Activated CD4-positive, alpha-beta T cell treated with anti-CD3 and anti-CD28 coated beads, Interleukin-2, amount 50 U/mL, for 24 hours (primary cell): ENCODE measurements around the gene PER2.

Experiments
- DNase-seq, 2 donors: peaks; one replicate each; pipeline ENCODE4 v3.0.0-alpha.2; 2020; ENCODE audit warnings: low read depth in 1 of 2, low spot score in 1 of 2

Gene PER2

DNA sequence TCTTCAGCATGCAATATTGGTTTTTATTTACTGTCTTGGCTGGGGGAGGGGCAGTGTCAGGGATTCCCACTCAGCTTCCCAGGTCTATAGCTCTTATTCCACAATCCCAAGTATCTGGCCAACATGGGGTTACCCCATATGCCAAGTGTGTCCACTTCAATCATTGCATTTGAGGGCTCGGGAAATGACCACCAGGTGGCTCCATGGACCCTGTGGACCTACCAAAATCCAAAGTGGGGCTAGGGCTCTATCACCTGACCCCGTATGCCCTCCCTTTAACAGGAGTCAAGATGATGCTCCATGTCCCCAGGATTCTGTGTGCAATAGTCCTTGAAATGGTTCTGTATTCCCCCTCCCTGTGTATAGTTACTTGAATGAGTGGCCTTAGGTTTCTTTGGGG lies 19.8 kb upstream of the PER2 start:
- no peak for DNase-seq

DNA sequence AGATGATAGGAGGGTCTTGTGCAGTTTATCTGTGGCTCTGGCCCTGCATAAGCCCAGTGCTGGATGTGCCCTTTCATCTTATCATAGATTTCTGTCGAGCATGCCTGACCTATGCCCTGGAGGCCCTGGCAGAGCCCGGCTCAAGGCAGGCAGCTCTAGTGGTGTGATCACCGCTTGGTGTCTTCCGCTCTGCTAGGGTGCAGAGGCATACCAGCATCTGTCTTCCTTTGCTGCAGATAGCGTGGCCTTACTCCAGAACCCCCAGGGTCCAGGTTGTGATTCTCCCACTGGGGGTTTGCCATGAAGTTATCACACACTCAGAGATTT lies 18.2 kb upstream of the PER2 start:
- no peak for DNase-seq

DNA sequence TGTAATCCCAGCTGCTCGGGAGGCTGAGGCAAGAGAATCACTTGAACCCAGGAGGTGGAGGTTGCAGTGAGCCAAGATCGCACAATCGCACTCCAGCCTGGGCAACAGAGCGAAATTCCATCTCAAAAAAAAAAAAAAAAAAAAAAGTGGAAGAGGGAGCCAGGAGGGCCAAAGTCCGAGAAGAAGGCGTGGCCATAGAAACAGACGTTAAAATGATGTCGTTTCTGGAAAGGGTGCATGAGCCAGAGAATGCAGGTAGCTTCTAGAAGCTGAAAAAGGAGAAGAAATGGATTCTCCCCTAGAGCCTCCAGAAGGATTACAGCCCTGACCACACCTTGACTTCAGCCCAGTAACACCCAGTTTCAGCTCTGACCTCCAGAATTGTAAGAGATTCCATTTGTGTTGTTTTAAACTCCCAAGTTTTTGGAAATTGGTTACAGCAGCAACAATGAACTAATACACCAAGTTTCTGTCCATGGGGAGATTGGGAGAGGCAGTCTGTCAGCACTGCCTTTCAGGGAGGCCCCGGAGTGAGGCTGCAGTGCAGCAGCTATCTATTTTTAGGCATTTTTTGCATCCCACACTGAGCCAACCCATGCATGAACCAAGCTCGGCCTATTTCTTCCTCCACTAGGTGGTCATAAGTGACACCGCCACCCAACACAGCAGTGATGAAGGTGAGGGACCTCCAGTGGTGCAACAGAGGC lies 17.7 kb upstream of the PER2 start:
- DNase-seq: no peak

- DNase-seq: no peak
Observed at GRCh38 chr2:238305092-238305862, 16.9 kb upstream of the PER2 start.

DNA sequence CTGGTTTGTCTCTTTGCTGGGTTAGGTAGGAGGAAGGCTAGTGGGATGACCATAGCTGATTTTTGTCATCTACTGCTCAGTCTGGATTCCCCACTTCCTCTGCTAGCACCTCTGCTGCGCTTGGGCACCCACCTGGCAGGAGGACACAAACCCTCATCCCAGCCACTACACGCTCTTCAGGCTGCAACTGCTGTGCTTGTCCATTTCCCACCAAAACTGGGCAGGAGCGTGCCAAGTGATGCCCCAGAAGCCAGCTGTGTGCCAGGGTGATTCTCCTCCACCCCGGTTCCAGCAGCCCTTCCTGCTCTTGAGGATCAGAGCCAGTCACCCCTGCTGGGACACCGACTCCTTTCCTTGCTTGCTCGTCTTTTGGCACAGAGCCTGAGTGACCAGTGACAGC lies 15.7 kb upstream of the PER2 start:
- no peak for DNase-seq

DNA sequence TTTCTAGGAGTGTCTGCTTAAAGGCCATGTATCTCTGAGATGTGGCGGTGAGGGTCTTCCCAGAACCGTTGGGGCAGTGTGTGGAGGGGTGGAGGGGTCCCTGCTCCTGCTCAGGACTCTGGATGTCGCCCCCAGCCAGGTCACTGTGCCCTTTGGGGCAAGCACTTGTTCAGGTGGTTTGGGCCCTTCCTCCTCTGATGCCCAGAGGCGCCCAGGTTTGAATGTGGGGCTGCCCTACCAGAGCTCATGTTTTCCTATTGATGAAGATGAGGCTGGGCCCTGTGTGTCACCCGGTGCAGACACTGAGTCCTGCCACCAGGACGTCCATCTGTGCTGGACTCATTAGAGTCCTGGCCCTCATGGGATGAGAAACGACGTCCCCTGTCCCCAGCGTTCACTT lies 14.3 kb upstream of the PER2 start:
- DNase-seq: no peak

DNA sequence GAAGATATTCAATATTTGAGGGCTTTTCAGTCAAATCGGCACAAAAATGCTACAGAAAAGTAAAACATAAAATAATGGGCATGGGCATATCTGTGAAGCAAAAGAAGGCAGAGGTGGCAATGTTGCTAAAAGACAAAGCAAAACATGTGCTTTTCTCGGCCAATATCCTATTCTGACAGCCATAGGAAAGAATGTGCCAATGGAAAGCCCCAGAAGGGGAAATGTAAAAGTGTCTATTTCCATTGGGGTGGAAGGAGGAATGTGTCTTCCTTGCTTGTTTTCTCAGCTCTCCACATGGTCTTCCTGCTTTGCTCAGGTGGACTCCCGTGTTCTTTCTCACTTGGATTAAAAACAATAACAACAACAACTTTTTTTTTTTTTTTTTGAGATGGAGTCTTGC lies 13.7 kb upstream of the PER2 start:
- no peak for DNase-seq

GRCh38 chr2:238299803-238300202 lies 11.4 kb upstream of the PER2 start:
- no peak for DNase-seq

DNA sequence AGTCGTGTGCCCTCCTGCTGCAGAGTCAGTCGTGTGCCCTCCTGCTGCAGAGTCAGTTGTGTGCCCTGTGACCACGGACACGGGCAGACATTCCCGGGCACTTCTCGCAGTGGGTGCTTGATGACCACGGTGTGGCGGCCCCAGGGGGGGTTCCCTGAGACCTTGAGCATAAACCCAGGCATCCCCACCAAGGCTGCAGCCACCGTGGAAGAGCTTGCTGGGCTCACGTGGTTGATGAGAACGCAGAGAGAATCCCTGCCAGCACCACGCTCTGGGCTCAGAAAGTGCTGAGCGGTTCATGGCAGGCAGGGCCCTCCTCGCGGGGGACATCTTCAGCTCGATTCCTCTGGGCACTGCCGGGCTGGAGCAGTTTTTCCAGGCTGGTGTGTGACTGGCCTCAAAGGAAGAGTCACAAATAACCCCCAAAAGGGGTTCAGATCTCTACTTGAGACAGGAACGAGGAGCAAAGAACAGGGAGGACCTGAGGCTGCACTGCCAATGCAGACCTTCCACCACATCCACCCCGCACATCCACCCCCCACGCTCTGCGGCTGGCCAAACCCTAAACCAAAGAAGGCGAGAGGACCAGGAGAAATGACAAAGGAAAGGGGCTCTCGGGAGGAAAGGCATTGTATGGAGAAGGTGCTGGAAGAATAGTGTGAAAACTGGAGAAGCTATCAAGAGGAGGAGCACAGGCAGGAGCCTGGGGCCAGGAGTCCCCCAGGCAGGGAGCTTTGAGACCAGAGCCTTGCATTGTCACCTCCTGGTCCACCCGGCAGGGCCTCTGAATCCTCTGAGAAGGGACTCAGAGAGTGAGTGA lies 8.4 kb upstream of the PER2 start:
- DNase-seq: no peak

GRCh38 chr2:238295144-238296112 lies 7.0 kb upstream of the PER2 start:
- no peak for DNase-seq

GRCh38 chr2:238294393-238295143 lies 6.2 kb upstream of the PER2 start:
- DNase-seq: no peak

GRCh38 chr2:238294046-238294392 lies 5.6 kb upstream of the PER2 start:
- no peak for DNase-seq

GRCh38 chr2:238291550-238292281 lies 3.3 kb upstream of the PER2 start:
- no peak for DNase-seq

DNA sequence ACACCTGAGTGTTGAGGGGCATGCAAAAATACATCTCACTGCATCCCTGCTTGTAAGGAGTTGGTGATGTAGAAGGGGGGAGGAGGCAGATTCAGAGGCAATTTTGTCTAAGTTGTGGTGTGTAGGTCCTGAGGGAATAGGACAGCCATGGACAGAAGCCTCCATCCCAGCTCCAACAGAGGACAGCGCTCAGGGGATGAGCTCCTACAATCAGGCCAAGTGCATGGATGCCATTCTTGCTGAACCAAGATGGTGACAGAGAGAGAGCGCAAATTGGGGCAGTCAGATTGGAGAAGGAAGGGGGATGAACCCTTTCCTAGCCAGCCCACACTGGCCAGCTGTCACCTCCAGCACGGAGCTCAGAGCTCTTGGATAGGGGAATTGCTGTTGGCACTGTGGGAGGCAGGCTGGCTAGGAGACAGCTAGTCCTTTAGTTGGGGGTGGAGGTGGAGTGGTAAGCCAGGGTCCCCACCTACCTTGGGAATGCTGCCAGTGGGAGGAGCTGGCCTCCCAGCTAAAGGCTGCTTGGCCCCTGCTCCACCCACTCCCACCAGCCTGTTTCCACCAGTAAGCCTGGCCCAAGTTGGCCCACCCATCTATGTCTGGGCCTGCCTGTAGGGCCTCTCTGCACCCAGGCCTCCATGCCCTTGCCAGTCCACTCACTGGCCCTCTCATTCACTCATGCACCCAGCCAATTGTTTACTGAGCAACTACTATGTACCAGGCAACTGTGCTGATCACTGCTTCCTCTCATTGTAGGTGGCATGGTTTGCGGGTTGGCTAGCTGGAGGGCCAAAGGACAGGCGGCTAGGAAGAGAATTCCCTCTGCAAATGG lies 2.5 kb upstream of the PER2 start:
- no peak for DNase-seq

GRCh38 chr2:238290091-238290509 lies 1.7 kb upstream of the PER2 start:
- no peak for DNase-seq

- DNase-seq: no peak
Observed at GRCh38 chr2:238289574-238289973, 1.2 kb upstream of the PER2 start.

DNA sequence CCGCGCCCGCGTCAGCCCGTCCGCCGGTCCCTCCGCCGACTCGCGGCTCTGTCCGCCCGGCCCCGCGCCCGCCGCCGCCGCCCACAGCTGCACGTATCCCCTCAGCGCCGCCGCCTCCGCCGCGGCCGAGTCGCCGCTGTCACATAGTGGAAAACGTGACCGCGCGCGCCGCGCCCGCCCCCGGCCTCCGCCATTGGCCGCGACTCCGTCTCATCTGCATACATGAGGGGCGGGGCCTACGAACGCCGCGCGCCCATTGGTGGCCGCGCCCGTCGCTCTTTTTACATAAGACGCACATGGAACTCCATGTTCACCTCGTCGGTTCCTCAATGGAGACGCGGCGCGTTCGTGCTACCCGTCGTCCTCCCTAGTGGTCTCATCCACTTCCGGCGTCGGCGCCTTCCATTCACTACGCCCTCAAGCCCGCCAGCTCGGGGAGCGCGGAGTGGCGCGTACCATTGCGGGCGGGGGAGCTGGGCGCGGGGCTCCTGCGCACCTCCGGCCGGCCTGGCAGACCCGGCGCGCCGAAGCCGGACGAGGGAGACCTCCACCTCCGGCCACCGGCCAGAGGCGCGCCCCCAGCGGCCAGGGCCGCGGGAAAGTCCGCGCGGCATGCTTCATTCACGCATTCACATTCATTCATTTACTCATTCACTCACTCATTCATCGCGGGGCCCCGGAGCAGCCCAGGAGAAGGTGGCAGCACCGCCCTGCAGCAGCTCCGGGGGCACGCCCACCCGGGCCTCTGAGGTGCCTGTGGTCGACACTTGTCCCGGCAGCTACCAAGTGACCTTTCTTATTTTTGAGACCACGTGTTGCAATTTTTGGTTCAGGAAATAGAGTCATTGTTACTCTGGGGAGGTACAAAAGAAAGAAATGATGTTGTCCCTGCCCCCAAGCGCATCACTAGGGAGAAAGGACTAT lies 502 bp upstream of the PER2 start:
- DNase-seq: peak; percentile 93 to 96
